Measurements from ENCODE around the gene ASZ1.

The ASZ1 gene

DNA sequence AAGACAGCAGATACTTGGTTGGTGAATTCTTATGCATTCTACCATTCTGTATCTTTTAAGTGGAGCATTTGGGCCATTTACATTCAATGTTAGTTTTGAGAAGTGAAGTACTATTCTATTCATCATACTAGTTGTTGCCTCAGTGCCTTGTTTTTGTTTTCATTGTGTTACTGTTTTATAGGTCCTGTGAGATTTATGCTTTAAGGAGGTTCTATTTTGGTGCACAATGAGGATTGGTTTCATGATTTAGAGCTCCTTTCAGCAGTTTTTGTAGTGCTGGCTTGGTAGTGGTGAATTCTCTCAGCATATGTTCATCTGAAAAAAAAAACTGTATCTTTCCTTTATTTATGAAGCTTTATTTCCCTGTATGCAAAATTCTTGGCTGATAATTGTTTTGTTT lies 81.1 kb downstream of the ASZ1 start:
- DNase-seq (ENCODE audit: low spot score), result no peak

DNA sequence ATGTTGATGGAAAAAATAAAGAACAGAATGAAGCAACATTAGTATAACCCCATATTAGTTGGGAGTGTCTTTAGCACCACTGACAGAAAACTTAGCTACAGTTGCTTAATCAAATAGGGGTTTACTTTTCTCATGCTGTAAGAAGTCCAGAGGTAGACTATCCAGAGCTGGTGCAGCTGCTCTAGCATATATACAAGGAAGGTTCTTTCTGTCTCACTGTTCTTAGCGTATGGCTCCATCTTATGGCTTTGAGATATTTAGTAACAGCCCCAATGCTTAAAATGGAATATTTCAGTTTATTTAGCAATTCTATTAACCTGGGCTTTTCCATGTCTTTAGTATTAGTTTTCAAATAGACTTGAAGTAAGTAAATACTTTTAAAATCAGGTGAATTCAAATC lies 89.3 kb downstream of the ASZ1 start:
- DNase-seq (ENCODE audit: low spot score), result no peak

DNA sequence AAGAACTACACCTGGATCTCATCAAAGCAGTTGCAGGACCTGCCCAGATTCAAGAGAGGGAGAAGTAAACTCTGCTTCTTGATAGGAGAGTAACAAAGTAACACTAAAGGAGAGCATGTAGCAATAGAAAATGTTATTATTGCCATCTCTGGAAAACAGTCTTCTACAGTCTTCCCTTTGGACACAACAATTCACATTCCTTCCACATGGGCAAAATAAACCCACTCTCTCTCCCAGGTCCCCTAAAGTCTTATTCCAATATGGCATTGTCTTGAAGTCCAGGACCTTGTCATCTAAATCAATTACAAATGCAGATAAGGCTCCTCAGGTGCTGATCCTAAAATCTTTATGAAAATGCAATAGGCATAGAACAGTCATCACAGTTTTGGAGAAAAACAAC lies 94.1 kb downstream of the ASZ1 start:
- DNase-seq (ENCODE audit: low spot score), result no peak

GRCh38 chr7:117332031-117332430 lies 95.3 kb downstream of the ASZ1 start:
- DNase-seq (ENCODE audit: low spot score), result no peak

GRCh38 chr7:117325836-117326235 lies 101.5 kb downstream of the ASZ1 start:
- DNase-seq (ENCODE audit: low spot score), result no peak

DNA sequence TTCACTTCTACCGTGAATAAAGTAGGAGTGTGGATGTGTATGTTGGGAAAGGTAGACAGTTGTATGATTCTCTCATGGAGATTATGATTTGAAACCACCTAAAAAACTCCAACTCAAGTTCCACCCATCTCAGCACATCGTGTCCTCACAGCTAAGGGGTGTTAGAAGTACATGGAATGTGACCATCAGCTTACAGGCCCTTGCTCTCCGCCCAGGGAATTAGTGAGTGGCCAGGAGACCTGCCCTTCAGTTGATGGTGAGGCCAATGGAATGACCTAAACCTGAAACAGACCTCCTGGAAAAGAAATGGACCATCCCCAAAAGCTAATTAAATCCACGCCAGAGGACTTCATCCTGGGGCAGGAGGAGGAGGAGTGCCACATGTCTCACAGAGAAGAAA lies 102.3 kb downstream of the ASZ1 start:
- no peak for DNase-seq (ENCODE audit: low spot score)

- no peak for DNase-seq (ENCODE audit: low spot score)
Observed at GRCh38 chr7:117323851-117324711, 103.2 kb downstream of the ASZ1 start.

DNA sequence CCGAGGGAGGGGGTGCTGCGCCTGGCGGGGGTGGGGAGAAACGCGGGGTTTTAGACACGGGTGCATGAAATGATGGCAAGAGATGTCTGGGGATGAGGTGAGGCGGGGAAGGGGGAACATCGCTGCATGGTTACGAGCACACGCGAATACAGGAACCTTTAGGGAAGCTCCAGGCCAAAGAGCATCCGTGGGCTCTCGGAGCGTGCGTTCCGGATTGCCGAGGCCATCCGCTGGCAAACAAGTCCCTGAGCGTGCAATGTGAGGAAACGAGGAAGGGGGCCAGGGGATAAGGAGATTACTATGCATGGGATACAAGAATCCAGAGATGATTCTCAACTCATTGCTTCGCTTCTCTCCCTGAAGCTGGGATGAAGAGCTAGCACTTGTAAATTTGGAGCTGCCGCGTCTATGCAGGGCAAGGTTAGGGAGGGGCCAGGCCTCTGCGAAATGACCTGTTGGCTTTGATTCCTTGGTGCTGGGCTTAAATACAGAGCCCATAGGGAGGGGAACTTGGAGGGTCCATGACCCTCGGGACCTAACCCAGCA lies 103.9 kb downstream of the ASZ1 start:
- DNase-seq (ENCODE audit: low spot score), result no peak

- no peak for DNase-seq (ENCODE audit: low spot score)
Observed at GRCh38 chr7:117322741-117323304, 104.5 kb downstream of the ASZ1 start, which contains the start of gene WNT2. Gene WNT2, minus strand, starts transcription at chr7:117323058. Its CDS starts 69 bp downstream, at chr7:117322989.

- no peak for DNase-seq (ENCODE audit: low spot score)
Observed at GRCh38 chr7:117320523-117320922, 106.8 kb downstream of the ASZ1 start.

DNA sequence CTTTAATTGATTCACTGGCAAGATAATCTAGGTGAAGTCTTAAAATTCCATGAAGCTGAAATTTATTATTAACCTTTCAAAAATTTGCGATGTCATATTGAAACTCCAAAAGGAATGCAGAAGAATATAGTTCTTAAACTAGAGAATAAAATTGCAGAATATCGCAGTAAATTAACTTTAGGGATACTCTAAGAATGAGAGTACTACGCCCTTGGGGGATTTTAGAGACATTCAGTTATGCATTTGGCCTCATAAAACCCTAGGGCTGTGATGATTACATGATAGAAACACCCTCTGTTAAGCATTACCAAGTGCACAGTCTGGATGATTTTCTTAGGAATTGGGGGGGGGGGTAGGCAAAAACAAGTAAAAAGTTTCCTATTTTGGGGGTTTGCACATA lies 108.1 kb downstream of the ASZ1 start:
- DNase-seq (ENCODE audit: low spot score), result no peak

- DNase-seq (ENCODE audit: low spot score), result no peak
Observed at GRCh38 chr7:117313582-117313981, 113.7 kb downstream of the ASZ1 start.

All from LoVo (cell line).